ENCODE measurements around the gene PAX1.

DNA sequence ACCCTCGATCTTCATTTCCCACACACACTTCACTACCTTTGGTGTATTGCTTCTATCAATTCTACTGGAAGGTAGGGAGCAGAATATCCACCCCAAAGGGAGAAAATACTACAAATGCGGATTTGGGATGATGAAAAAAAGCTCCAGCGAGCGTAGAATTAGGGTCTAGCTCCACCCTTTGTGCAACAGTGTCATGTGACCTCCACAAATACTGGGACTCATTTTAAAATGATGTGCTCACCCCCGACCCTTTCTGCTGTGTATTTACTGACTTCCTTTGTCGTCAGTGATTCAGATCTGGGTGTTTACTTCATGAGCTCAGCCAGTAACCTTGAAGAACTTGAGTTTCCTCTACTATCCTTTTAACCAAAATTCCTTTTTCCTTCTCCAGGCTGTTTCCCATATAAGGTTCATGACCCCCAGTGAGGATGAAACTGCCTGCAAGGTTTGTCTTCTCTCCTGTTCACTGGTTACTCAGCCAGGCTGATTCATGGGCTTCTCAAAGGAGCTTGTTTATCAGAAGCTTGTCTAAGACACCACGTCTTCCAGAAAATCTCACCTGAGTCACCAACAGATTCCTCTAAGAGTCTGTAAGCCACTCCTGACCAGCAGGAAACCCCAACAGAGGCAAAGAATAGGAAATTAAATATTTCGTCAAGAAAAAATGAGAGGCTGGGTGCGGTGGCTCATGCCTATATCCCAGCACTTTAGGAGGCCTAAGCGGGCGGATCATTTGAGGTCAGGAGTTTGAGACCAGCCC lies 39.6 kb upstream of the PAX1 start:
- TF ChIP-seq, protein P1, sequence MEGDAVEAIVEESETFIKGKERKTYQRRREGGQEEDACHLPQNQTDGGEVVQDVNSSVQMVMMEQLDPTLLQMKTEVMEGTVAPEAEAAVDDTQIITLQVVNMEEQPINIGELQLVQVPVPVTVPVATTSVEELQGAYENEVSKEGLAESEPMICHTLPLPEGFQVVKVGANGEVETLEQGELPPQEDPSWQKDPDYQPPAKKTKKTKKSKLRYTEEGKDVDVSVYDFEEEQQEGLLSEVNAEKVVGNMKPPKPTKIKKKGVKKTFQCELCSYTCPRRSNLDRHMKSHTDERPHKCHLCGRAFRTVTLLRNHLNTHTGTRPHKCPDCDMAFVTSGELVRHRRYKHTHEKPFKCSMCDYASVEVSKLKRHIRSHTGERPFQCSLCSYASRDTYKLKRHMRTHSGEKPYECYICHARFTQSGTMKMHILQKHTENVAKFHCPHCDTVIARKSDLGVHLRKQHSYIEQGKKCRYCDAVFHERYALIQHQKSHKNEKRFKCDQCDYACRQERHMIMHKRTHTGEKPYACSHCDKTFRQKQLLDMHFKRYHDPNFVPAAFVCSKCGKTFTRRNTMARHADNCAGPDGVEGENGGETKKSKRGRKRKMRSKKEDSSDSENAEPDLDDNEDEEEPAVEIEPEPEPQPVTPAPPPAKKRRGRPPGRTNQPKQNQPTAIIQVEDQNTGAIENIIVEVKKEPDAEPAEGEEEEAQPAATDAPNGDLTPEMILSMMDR (conservative IDR thresholded peaks at IDR 0.05; ENCODE audit: low read length) = no peak
- no peak for TF ChIP-seq EZH2phosphoT487 (IDR thresholded peaks at IDR 0.05; ENCODE audit: borderline replicate concordance, low read depth, low read length)

Measured in OCI-LY7 (cell line).